ENCODE results near the gene DHTKD1.

DHTKD1 gene
- total RNA-seq: 14.5 to 42.8 (median 24.7) reads per million in 9 experiments

DNA sequence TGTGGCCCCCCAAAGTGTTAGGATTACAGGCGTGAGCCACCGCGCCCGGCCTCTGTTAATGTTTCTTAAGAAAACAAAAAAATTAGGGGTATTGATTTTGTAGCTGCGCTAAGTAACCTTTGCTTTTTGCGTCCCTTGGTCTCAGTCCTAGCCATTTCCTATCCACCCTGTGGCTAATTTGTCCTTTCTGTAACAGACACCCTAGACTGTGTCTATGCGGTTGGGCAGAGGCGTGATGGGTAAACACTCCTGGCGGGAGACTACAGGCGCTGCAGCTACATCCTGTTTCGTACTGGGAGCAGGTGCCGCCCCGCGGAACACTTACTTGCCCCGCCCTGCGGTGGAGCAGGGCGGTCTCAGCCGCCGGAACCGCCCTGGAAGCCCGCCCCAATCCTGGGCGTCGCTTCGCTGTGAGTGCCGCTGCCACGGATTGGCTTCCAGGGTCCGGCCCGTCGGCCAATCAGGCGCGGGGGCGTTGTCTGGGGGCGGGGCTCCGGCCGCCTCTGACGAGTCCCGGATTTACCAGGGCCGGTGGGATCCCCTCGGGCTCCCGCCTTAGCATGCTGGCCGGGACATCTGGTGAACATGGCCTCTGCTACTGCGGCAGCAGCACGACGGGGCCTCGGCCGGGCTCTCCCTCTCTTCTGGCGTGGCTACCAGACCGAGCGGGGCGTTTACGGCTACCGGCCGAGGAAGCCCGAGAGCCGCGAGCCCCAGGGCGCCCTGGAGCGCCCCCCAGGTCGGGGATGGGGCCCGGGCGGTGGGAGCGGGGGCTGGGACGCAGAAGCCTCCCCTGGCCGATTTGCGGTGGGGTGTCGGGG, at the start of gene DHTKD1:
Gene DHTKD1 (plus strand): TSS at position 506 of the 821 bp plus-strand sequence. CDS start 80 bp downstream, at position 586.
- DNase-seq (peak; percentile 99), ATAC-seq (replicated peaks) (peak; percentile 96)
- no peaks in the 10 kb centered on the region for H3K9me3 Mint-ChIP-seq
- H3K4me1 Mint-ChIP-seq (ENCODE audit: low read depth in 2 of 2): peaks cover 7 to 11% of the 10 kb centered on the region in 2 donors
- peak within 1 kb of the TSS; percentile 67 to 85 for H3K27ac Mint-ChIP-seq
- no peaks in the 10 kb centered on the region for H3K27me3 Mint-ChIP-seq
- peak within 1 kb of the TSS; percentile 78 to 84 for H3K4me3 Mint-ChIP-seq
- H3K36me3 Mint-ChIP-seq (ENCODE audit: insufficient read depth): no peaks in the 10 kb centered on the region

DNA sequence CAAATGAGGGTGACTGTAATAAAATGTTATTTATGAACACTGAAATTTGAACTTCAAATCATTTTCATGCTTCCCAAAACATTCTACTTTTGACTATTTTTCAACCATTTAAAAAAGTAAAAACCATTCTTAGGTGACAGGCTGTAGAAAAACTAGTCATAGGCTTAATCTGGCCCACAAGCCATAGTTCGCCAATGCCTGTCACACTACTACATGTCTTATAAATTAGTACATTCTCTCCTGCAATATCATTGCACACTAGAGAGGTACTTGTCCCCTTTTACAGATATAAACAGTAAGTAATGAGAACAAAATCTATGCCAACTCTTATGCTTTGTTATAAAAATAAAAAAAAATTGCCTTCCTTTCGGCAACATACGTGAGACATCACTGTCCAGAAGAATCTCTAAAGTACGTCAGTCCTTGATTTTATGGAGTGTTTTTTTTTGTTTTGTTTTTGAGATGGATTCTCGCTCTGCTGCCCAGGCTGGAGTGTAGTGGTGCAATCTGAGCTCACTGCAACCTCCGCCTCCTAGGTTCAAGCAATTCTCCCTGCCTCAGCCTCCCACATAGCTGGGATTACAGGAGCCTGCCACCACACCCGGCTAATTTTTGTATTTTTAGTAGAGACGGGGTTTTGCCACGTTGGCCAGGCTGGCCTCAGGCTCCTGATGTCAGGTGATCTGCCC, 49.3 kb upstream of the DHTKD1 start:
- H3K9me3 Mint-ChIP-seq: no peaks in the 10 kb centered on the region
- H3K4me3 Mint-ChIP-seq: no peak overlapping the region
- DNase-seq (no peak), ATAC-seq (replicated peaks) (no peak)
- H3K36me3 Mint-ChIP-seq (ENCODE audit: insufficient read depth): peaks cover 19% of the 10 kb centered on the region
- no peak overlapping the region for H3K27ac Mint-ChIP-seq
- H3K27me3 Mint-ChIP-seq: no peaks in the 10 kb centered on the region
- H3K4me1 Mint-ChIP-seq (ENCODE audit: low read depth in 2 of 2): peaks cover 12 to 15% of the 10 kb centered on the region in 2 donors

DNA sequence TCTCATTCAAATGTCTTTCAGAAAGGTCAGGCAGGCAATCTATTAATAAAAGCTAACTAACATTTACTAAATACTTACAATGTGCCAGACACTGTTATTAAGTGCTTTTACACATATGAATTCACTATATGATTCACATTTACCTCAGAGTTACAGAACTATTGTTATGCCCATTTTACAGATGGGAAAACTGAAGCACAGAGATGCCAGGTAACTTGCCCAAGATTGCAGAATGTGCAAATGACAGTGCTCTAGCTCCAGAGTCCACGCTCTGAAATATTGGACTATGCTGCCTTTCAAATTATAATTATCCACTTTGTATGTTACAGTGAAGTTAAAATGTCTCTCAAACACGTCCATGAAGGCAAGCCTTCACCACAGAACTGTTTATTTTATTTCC, 48.2 kb upstream of the DHTKD1 start:
- DNase-seq (no peak), ATAC-seq (replicated peaks) (no peak)
- no peaks in the 10 kb centered on the region for H3K9me3 Mint-ChIP-seq
- no peaks in the 10 kb centered on the region for H3K27me3 Mint-ChIP-seq
- peak overlapping the region in 1 of 2 donors; percentile 41 for H3K27ac Mint-ChIP-seq
- H3K4me3 Mint-ChIP-seq: no peak overlapping the region
- peaks cover 9 to 10% of the 10 kb centered on the region in 2 donors for H3K4me1 Mint-ChIP-seq (ENCODE audit: low read depth in 2 of 2)
- H3K36me3 Mint-ChIP-seq (ENCODE audit: insufficient read depth): peaks cover 22% of the 10 kb centered on the region

DNA sequence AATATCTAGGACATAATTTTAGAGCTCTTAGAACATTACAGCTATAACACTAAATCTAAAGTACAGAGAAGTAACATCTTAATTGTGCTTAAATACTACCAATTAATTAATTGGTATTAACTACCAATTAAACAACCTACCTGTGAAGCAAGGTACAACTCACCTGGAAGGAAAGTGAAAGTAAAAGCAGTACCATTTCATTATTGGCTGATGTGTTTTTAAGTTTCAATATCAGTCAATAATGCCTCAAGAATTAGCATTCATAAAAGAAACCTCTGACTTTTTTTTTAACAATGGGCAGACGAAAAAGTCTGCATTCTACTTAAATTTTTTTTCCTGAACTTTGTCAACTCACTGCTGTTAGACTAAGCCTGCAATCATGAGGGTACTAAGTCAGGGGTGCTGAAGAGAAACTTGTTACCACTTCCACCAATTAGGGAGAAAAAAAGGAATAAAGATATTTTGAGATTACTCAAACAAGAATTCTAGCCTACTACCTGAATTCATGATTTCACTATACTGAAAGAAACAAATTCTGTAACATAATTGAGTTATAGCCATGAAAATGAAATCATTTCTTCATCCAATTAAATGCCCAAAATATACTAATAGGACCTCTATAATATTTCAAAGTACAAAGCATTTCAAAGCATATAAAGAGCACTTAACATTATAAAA, 46.0 kb upstream of the DHTKD1 start:
- ATAC-seq (replicated peaks): no peak
- no peak for DNase-seq
- H3K9me3 Mint-ChIP-seq: no peaks in the 10 kb centered on the region
- H3K4me1 Mint-ChIP-seq (ENCODE audit: low read depth in 2 of 2): peaks cover 13 to 24% of the 10 kb centered on the region in 2 donors
- peak overlapping the region; percentile 26 to 77 for H3K27ac Mint-ChIP-seq
- peak overlapping the region; percentile 41 to 42 for H3K4me3 Mint-ChIP-seq
- H3K27me3 Mint-ChIP-seq: no peaks in the 10 kb centered on the region
- peaks cover 22% of the 10 kb centered on the region for H3K36me3 Mint-ChIP-seq (ENCODE audit: insufficient read depth)

- peaks cover 43% of the 10 kb centered on the region for H3K36me3 Mint-ChIP-seq (ENCODE audit: insufficient read depth)
- no peaks in the 10 kb centered on the region for H3K9me3 Mint-ChIP-seq
- H3K27me3 Mint-ChIP-seq: no peaks in the 10 kb centered on the region
- DNase-seq (no peak), ATAC-seq (replicated peaks) (no peak)
- peaks cover 18 to 34% of the 10 kb centered on the region in 2 donors for H3K4me1 Mint-ChIP-seq (ENCODE audit: low read depth in 2 of 2)
- H3K4me3 Mint-ChIP-seq: peak overlapping the region in 1 of 2 donors; percentile 13
- peak overlapping the region in 1 of 2 donors; percentile 63 for H3K27ac Mint-ChIP-seq
Measured at GRCh38 chr10:12025591-12025990, 43.2 kb upstream of the DHTKD1 start.

- Mint-ChIP-seq H3K27me3 (no peaks in the 10 kb centered on the region), H3K27ac (peak overlapping the region in 1 of 2 donors; percentile 16), H3K9me3 (no peaks in the 10 kb centered on the region), H3K4me1 (ENCODE audit: low read depth in 2 of 2) (peaks cover 15 to 33% of the 10 kb centered on the region in 2 donors), H3K36me3 (ENCODE audit: insufficient read depth) (peaks cover 49% of the 10 kb centered on the region), H3K4me3 (no peak overlapping the region)
- ATAC-seq (replicated peaks) (no peak), DNase-seq (no peak)
Measured at GRCh38 chr10:12027539-12027938, 41.2 kb upstream of the DHTKD1 start.

- Mint-ChIP-seq H3K9me3 (no peaks in the 10 kb centered on the region), H3K36me3 (ENCODE audit: insufficient read depth) (peaks cover 51% of the 10 kb centered on the region), H3K27me3 (no peaks in the 10 kb centered on the region), H3K4me1 (ENCODE audit: low read depth in 2 of 2) (peaks cover 12 to 33% of the 10 kb centered on the region in 2 donors), H3K4me3 (no peak overlapping the region), H3K27ac (no peak overlapping the region)
- ATAC-seq (replicated peaks): no peak
- no peak for DNase-seq
Measured at GRCh38 chr10:12031404-12031803, 37.4 kb upstream of the DHTKD1 start.

DNA sequence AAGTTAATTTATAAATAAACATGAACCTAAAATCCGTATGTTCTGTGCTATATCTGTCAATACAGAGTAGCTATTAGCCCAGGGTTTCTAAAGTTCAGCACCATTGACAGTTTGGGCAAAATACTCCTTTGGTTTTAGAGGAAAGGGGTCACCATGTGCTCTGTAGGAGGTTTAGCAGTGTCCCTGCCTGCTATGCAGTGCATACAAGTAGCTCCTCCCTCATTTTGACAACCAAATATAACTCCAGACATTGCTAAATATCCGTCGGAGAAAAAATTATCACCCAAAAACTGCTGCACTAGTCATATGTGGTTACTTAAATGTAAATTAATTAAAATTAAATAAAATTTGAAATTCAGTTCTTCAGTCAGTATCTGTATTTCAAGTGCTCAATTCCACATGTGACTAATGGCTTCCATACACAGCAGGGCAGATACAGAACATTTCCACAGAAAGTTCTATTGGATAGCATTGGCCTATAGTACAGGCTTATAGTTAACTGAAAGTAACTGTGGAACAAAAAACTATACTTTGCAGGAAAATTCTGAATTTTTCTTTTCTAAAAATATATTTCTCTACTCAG, 32.6 kb upstream of the DHTKD1 start:
- H3K4me1 Mint-ChIP-seq (ENCODE audit: low read depth in 2 of 2): peaks cover 13 to 34% of the 10 kb centered on the region in 2 donors
- H3K36me3 Mint-ChIP-seq (ENCODE audit: insufficient read depth): peaks cover 18% of the 10 kb centered on the region
- H3K27me3 Mint-ChIP-seq: no peaks in the 10 kb centered on the region
- ATAC-seq (replicated peaks): no peak
- H3K27ac Mint-ChIP-seq: no peak overlapping the region
- no peak overlapping the region for H3K4me3 Mint-ChIP-seq
- no peaks in the 10 kb centered on the region for H3K9me3 Mint-ChIP-seq
- DNase-seq: no peak

DNA sequence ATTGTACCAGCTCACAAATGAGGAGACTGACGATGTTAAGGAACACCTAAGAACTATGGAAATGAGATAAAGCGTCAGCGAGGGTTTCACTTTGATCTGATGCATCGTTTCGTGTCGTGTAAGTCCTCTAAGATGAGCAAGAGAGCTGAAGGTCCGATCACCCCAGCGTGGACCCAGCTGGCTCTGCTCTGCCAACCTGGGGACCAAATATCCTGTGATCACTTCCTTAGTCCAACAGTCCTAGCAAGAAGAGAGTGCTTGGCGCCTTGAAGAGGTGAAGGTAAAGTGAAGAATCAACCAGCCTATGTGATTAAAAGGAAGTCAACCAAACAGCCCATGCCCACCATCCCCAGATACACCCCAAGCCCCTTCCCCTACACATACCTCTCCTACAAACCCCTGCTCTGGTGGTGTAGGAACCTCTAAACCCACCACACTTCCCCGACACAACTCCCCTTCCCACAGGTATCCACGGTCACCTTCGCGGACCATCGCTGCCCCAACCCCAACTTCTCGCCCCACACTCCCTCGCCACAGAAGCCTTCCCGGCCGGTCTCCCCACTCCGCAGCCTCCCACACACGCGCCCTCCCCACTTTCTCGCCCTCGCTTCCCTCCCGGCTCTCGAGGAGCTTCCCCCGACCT, 26.9 kb upstream of the DHTKD1 start:
- Mint-ChIP-seq H3K27me3 (no peaks in the 10 kb centered on the region), H3K4me1 (ENCODE audit: low read depth in 2 of 2) (peaks cover 17 to 37% of the 10 kb centered on the region in 2 donors), H3K4me3 (peak overlapping the region; percentile 98 to 99), H3K9me3 (no peaks in the 10 kb centered on the region), H3K27ac (peak overlapping the region; percentile 100), H3K36me3 (ENCODE audit: insufficient read depth) (peaks cover 16% of the 10 kb centered on the region)
- peak in 1 of 3 experiments; percentile 2 for DNase-seq
- no peak for ATAC-seq (replicated peaks)

- peaks cover 16% of the 10 kb centered on the region for H3K36me3 Mint-ChIP-seq (ENCODE audit: insufficient read depth)
- no peaks in the 10 kb centered on the region for H3K27me3 Mint-ChIP-seq
- DNase-seq: peak in 2 of 3 experiments; percentile 40 to 41
- peak; percentile 30 for ATAC-seq (replicated peaks)
- H3K4me3 Mint-ChIP-seq: peak overlapping the region; percentile 98 to 99
- no peaks in the 10 kb centered on the region for H3K9me3 Mint-ChIP-seq
- H3K4me1 Mint-ChIP-seq (ENCODE audit: low read depth in 2 of 2): peaks cover 17 to 37% of the 10 kb centered on the region in 2 donors
- H3K27ac Mint-ChIP-seq: peak overlapping the region; percentile 100
Measured at GRCh38 chr10:12042409-12042796, 26.4 kb upstream of the DHTKD1 start.

GRCh38 chr10:12042797-12043651, 25.7 kb upstream of the DHTKD1 start, which contains the start of gene UPF2:
TSS of gene UPF2 (minus strand) at chr10:12042809. CDS start at chr10:12035423, 7,386 bp downstream.
- Mint-ChIP-seq H3K27me3 (no peaks in the 10 kb centered on the region), H3K4me3 (peak within 1 kb of the TSS; percentile 98 to 99), H3K4me1 (ENCODE audit: low read depth in 2 of 2) (peaks cover 14 to 33% of the 10 kb centered on the region in 2 donors), H3K36me3 (ENCODE audit: insufficient read depth) (peaks cover 16% of the 10 kb centered on the region), H3K9me3 (no peaks in the 10 kb centered on the region), H3K27ac (peak within 1 kb of the TSS; percentile 100)
- ATAC-seq (replicated peaks) (peak; percentile 85), DNase-seq (peak; percentile 90 to 94 (median 92))

DNA sequence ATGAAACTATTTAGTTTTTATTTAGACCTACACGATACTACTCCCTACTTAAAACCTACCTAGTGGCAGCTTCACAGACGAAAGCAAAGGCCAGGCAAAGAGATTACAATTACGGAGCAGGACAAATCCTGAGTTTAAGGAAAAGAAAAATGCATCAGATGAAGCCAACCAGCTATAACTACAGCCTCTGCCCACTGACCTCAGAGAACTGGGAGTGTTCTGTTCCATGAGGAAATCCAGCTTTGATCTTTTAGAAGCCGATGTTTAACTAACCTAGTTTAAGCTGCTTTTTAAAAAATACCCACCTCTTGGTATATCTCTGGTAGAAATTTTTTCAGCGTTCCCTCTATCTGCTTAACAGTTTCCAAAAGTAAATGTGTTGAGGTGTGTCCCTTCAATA, 23.2 kb upstream of the DHTKD1 start:
- H3K27me3 Mint-ChIP-seq: peaks cover 0 to 7% of the 10 kb centered on the region in 2 donors
- peaks cover 9 to 20% of the 10 kb centered on the region in 2 donors for H3K4me1 Mint-ChIP-seq (ENCODE audit: low read depth in 2 of 2)
- H3K27ac Mint-ChIP-seq: no peak overlapping the region
- ATAC-seq (replicated peaks) (no peak), DNase-seq (no peak)
- no peaks in the 10 kb centered on the region for H3K9me3 Mint-ChIP-seq
- no peak overlapping the region for H3K4me3 Mint-ChIP-seq
- H3K36me3 Mint-ChIP-seq (ENCODE audit: insufficient read depth): peaks cover 16% of the 10 kb centered on the region
